Measurements from ENCODE around the gene PLEKHA6.

Gene PLEKHA6

GRCh38 chr1:204307334-204307883, 52.3 kb downstream of the PLEKHA6 start:
- no peak for DNase-seq

GRCh38 chr1:204306076-204306475, 53.7 kb downstream of the PLEKHA6 start:
- DNase-seq: no peak

DNA sequence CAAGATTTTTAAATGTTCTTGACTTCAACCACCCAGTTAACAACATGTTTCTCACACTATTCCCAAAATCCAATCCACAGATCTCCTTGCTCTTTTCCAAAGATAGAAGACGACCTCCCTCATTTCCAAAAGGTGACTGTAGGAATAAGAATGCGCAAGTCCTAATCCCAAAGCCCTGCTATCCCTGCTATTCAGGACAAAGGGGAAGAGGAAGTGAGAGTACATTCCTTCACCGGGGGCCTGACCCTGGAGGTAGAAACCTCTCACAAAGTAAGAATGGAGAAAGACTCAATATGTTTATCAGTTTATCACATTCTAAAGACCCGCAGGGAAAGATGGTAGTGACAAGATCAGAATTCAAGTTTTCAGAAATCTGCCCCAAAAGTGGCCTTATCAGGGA, 55.7 kb downstream of the PLEKHA6 start:
- no peak for DNase-seq

DNA sequence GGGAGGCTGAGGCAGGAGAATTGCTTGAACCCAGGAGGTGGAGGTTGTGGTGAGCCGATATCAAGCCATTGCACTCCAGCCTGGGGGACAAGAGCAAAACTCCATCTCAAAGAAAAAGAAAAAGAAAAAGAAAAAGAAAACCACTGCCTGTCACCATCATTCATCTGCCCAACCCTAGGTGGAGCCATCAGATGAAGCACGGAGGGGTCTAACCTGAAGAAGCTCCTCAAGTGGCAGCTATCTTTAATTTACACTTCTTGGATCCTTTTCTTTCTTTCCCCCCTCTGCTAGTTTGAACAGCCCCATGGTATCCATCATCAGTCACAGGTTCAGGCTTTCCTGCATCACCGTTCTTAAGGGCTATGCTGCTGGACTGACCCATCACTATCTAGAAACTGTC, 57.0 kb downstream of the PLEKHA6 start:
- DNase-seq: no peak

DNA sequence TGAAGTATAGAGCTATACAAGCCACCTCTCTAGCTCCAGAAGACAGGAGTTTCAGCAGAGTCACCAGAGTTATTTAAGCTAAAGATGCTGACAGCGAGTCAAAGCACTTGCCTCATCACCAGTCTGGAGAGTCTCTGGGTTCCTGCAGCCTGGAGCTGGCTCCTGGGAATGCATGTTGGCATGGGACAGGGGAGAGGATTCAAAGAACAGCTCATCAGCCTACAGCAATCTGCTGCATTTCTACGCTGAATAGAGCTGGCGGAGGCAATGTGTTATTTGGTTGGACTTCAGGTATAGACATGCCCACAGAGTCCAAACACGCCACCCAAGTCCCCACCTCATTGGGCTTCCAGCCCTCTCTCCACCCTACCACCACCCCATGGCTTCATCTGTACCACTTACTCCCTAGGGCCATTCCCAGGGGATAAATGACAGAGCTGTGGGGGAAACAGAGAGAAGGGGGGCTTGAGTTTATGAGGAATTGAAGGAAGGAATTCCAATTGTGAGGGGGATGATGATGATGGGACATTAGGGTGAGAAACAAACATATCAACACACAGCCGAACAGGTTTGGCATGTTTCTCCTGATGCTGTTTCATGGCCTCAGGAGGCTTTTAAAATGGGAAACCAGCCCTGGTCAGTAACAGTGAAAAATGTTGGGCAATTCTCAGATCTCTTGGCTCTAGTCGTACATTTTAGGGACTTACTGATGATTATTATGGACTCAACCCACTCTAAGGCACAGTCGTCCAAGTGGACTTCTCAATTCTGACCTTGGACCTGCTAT, 58.4 kb downstream of the PLEKHA6 start:
- no peak for DNase-seq

- DNase-seq: no peak
Measured at GRCh38 chr1:204299814-204300365, 59.8 kb downstream of the PLEKHA6 start.

- DNase-seq: no peak
Measured at GRCh38 chr1:204296431-204296988, 63.2 kb downstream of the PLEKHA6 start.

DNA sequence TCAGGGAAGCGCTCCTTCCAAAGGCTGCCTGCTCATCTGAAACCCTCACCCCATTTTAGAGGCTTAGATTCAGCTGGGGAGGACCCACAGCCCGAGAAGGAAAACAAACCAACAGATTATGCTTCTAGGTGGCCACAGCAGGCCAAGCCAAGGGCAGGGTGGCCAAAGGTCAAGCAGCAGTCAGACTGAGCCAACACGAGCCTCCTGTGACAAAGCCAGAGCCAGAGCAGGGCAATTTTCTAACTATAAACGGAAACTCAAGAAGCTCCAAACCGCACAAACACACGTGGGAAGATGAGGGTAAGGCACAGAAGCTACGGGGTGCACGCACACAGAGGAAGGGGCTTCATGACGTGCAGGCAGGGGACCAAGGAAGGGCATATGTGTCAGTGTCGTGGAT, 64.1 kb downstream of the PLEKHA6 start:
- DNase-seq: no peak

DNA sequence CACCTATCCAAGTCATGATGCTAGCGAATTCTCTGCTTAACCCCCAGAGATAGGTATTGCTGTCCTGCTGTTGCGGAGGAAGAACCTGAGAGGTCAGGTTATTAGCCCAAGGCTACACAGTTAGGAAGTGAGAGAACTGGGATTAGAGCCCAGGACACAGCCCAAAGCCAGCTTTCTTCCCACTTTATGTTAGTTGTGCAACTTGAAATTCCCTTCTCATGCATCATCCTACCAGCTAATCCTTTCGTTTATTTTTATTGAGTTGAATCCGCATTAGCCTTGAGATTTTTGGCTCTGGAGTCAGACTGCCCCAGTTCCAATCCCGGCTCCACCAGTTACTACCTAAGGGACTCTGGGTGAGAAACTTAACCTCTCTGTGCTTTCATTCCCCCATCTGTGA, 65.4 kb downstream of the PLEKHA6 start:
- DNase-seq: no peak

DNA sequence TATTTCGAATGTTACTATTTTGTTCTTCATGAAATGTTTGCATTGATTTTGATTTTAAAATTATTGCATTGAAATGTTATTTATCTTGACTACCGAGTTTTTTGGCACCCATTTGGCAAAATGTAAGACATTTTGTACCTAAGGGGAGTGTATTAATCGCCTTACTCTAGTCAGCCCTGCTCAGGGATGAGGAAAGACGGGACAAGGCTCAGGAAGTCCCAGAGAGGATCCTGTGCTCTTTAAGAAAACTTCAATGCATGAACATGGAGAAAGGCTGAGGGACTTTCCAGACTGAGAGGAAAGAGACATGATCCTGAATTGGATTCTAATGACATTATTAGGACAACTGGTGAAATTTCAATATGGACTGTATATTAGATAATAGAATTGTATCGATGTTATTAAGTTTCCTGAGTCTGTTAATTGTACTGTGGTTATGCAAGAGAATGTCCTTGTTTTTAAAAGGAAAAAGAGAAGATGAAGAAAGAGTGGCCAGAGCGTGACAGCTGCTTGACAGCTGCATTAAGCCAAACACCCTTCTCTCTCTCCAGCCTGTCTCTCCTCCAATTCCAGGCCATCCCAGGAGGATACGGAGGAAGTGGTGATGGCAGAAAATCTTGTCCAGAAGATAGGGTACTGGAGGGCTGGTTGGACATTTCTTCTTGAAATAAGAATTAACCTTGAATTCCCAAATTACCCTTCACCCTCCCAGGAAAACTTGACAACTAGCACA, 66.0 kb downstream of the PLEKHA6 start:
- DNase-seq: no peak

GRCh38 chr1:204292740-204293139, 67.0 kb downstream of the PLEKHA6 start:
- DNase-seq: no peak

- no peak for DNase-seq
Measured at GRCh38 chr1:204289280-204289679, 70.4 kb downstream of the PLEKHA6 start.

DNA sequence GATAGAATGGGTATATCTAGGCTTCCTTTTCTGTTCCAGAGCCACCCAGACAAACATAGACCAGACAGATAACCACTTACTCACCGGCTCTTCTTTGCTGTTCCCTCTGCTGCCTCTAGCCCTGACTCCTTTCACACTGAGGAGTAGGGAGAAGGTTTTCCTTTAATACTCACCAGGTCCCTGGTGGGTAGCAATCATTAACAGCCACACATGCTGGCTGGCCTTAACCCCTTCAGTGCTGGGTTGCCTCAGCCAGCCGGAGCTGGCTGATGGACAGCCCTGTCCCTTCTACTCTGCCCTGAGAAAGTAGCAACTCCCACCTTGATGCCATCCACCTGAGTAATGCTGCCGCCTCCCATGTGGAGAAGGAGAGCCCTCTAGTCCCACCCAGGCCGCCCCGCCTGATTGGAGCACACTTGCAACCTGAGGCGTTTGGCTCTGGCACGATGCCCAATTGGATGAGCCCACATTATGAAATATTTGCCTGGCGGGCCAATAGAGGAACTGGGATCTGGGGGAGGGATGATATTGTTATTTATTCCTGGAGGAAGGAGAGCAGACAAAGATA, 71.6 kb downstream of the PLEKHA6 start:
- peak in 1 of 2 experiments; percentile 19 for DNase-seq

- DNase-seq: no peak
Measured at GRCh38 chr1:204287466-204287891, 72.2 kb downstream of the PLEKHA6 start.

GRCh38 chr1:204286831-204287421, 72.8 kb downstream of the PLEKHA6 start:
- DNase-seq: peak in 1 of 2 experiments; percentile 31

GRCh38 chr1:204286315-204286714, 73.4 kb downstream of the PLEKHA6 start:
- no peak for DNase-seq

DNA sequence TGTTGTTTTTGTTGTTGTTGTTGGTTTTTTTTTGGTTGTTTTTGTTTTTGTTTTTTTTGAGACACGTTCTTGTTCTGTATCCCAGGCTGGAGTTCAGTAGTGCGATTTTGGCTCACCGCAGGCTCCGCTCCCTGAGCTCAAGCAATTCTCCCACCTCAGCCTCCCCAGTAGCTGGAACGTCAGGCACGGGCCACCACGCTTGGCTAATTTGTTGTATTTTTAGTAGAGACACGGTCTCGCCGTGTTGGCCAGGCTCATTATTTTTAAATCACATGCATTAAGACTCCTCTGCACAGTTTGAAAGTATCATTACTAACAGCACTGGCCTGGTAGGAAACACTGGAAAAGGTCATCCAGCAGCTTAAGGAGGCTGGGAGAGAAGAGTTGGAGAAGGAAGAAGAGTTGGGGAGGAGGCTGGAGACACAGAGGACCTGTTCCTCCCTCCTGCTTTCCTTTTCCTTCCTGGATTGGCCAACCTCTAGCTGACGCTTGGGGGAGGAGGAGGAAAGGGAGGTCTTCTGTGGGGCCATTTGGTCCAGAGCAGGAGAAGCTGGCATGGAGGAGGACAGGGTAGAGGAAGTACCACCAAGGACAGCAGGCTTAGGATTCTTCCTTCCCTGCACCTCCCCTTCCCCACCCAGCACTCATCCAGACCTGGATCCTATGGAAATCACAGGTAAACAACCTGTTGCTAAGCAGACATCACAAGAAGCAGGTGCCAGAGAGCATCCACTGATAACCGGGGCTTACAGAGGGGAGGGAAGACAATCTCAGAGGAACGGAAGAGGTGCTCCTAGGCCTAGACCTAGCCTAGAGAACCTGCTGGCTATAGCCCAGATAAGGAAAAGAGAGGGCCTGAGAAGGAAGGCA, 74.1 kb downstream of the PLEKHA6 start:
- no peak for DNase-seq

GRCh38 chr1:204284929-204285328, 74.8 kb downstream of the PLEKHA6 start:
- no peak for DNase-seq

DNA sequence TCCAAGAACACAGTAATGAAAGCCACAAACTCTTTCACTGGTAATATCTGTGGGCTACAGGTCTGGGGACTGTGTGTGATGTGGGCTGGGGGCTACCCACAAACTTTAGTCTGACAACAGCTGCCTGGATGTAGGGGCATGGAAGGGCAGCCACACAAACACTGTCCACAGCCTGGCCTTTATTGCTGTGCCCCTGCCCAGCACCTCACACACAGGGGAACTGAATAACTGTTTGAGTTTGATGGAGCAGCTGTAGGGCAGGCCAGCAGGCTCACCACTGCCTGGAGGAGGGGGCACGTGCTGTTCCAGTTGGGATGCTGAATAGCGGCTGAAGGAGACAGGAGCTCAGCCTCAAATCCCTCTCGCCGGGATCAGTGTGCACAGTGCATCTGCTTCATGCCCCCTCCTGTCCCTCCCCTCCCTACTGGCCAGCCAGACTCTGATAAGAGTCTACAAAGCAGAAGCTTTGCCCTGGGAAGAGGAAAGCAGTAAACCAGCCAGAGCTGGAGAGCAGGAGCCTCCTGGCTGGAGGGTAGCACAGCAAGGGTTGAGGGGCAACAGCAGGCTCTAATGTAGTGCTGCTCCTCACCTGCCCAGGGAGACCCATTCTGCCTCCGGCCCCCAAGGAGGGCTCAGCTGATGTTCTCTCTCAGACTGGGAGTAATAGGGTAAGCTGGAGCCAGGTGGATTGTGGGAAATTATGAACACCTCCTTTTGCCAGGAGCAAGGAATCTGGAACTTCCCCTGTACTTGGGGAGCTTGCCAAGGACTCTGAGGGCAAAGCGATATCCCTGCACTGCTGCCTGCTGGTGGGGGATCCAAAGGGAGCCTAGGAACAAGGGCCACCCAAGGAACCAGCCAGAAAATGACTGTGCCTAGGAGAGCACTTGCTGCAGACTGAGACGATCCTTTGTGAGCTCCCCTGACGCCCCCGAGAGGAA, 75.7 kb downstream of the PLEKHA6 start:
- DNase-seq: no peak

- DNase-seq: no peak
Measured at GRCh38 chr1:204282761-204283221, 76.9 kb downstream of the PLEKHA6 start.
